LNCAP (cell line): ENCODE measurements around the gene ACAD8.

Source experiments
- CTCF ChIP-seq: fragments of 450-650 bp; IDR thresholded peaks from 2 replicates; pipeline ENCODE4 v1.5.1; 2017; ENCODE audit warnings: mild to moderate bottlenecking

The ACAD8 gene

GRCh38 chr11:134250675-134251074 is 2.7 kb upstream of the ACAD8 start:
- no peak for TF ChIP-seq CTCF

- TF ChIP-seq CTCF = no peak
Observed at GRCh38 chr11:134252346-134253187, 801 bp upstream of the ACAD8 start.

- TF ChIP-seq CTCF = no peak
Observed at GRCh38 chr11:134254433-134255183, 1.2 kb downstream of the ACAD8 start.

DNA sequence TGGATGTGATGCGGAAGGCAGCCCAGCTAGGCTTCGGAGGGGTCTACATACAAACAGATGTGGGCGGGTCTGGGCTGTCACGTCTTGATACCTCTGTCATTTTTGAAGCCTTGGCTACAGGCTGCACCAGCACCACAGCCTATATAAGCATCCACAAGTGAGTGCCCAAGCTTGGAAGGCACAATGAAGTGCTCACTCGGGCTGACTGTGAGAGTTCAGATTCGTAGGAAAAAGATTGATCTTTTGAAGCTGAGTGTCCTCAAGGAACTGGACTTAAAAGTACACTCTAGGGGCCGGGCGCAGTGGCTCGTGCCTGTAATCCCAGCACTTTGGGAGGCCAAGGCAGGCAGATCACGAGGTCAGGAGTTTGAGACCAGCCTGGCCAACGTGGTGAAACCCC is 3.7 kb downstream of the ACAD8 start:
- TF ChIP-seq CTCF = no peak

GRCh38 chr11:134258577-134258976 is 5.2 kb downstream of the ACAD8 start:
- no peak for TF ChIP-seq CTCF

DNA sequence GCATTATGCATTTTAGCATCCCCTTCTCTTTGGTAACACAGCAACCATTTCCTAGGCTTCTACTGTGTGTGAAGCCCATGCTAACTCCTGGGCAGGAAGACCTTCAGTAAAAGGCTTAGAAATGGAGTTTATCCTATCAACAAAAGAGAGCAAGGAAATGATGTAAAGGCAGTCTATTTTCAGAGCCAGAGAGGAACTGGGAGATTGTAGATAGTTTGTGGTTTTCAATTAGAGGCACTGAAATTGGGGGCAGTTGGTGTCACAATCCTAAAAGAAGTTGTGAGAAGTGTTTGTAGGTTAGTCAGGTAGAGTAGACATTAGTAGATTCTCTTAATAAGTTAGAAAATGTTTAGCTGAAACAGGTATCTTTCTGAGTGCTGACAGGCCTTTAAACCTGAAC is 7.1 kb downstream of the ACAD8 start:
- TF ChIP-seq CTCF = no peak

DNA sequence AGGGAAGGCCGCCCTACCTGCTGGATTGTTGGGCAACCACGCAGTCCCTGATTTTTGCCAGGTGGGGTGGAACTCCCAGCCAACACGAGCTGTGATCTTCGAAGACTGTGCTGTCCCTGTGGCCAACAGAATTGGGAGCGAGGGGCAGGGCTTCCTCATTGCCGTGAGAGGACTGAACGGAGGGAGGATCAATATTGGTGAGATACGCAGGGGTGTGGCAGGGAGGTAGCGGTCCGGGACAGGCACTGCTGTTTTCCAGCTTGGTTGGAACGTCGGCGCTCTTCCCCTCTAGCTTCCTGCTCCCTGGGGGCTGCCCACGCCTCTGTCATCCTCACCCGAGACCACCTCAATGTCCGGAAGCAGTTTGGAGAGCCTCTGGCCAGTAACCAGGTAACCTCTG is 7.6 kb downstream of the ACAD8 start:
- TF ChIP-seq CTCF = no peak
